HEK293 (cell line): ENCODE data around the gene TNKS2.

Experiments
- CTCF ChIA-PET: fragments of 350-600 bp; formaldehyde crosslinking; extraction: SDS; loops from one replicate; lab custom pipeline; 2021; ENCODE audit warnings: antibody characterized with exemption; lab: Yijun Ruan, JAX
- POLR2A ChIA-PET: fragments of 300-600 bp; formaldehyde crosslinking; extraction: SDS; loops from one replicate; lab custom pipeline; 2020; ENCODE audit warnings: antibody characterized with exemption, inconsistent platforms; lab: Yijun Ruan, JAX
- H3K27ac ChIP-seq: fragments of 200-500 bp; sonication (Bioruptor generic); 2 replicates; pipeline ENCODE4 v1.5.1; 2014; ENCODE audit warnings: low read depth, low read length, control low read depth, inconsistent platforms; ENCODE audit errors: extremely low read depth
- H3K36me3 ChIP-seq, 2 experiments: fragments of 200-500 bp in 1 of 2; sonication (Bioruptor generic) in 1 of 2; 1 replicate in 1 of 2; 2 replicates in 1 of 2; pipeline ENCODE4 v1.5.1; 2014 to 2017; ENCODE audit warnings: inconsistent platforms in 2 of 2, low read length in 2 of 2; ENCODE audit not compliant: control insufficient read depth in 2 of 2, insufficient read depth in 1 of 2
- H3K4me1 ChIP-seq: fragments of 200-500 bp; sonication (Bioruptor generic); 2 replicates; pipeline ENCODE4 v1.5.1; 2014; ENCODE audit warnings: mild to moderate bottlenecking, low read length, inconsistent platforms; ENCODE audit not compliant: control insufficient read depth, insufficient read depth
- H3K4me3 ChIP-seq: 2 replicates; pipeline ENCODE4 v1.5.1; 2011; ENCODE audit warnings: low read depth, mild to moderate bottlenecking, control low read depth, low read length, moderate library complexity
- H3K9me3 ChIP-seq: fragments of 200-500 bp; sonication (Bioruptor generic); 2 replicates; pipeline ENCODE4 v1.5.1; 2014; ENCODE audit warnings: low read depth, low read length, inconsistent platforms; ENCODE audit not compliant: control insufficient read depth, insufficient read depth
- BCL11A ChIP-seq: fragments of 450-650 bp; formaldehyde crosslinking; IDR thresholded peaks from 2 replicates; pipeline ENCODE4 v1.5.1; 2016; ENCODE audit warnings: low read depth, missing biosample characterization, missing genetic modification characterization
- BCL11B ChIP-seq: fragments of 450-650 bp; formaldehyde crosslinking; IDR thresholded peaks from 2 replicates; pipeline ENCODE4 v1.5.1; 2016; ENCODE audit warnings: low read depth, missing biosample characterization, missing genetic modification characterization
- KLF1 ChIP-seq: fragments of 450-650 bp; formaldehyde crosslinking; IDR thresholded peaks from 2 replicates; pipeline ENCODE4 v1.5.1; 2016; ENCODE audit warnings: missing biosample characterization, missing genetic modification characterization
- PRDM1 ChIP-seq: fragments of 450-650 bp; formaldehyde crosslinking; IDR thresholded peaks from 2 replicates; pipeline ENCODE4; 2016; ENCODE audit warnings: missing biosample characterization, missing genetic modification characterization
- SETDB1 ChIP-seq: IDR thresholded peaks from one replicate; pipeline ENCODE4 v1.6.1; 2017; ENCODE audit warnings: mild to moderate bottlenecking, low read length, moderate library complexity, mixed read lengths; ENCODE audit not compliant: insufficient read length
- SP2 ChIP-seq: fragments of 450-650 bp; formaldehyde crosslinking; IDR thresholded peaks from 2 replicates; pipeline ENCODE4 v1.5.1; 2016; ENCODE audit warnings: missing biosample characterization, missing genetic modification characterization
- SP7 ChIP-seq: fragments of 450-650 bp; formaldehyde crosslinking; IDR thresholded peaks from 2 replicates; pipeline ENCODE4 v1.5.1; 2016; ENCODE audit warnings: missing biosample characterization, missing genetic modification characterization
- TRIM28 ChIP-seq: IDR thresholded peaks from 2 replicates; pipeline ENCODE4 v1.6.1; 2011; ENCODE audit warnings: low read length, control low read depth, borderline replicate concordance
- ZBTB1 ChIP-seq: fragments of 450-650 bp; formaldehyde crosslinking; IDR thresholded peaks from 2 replicates; pipeline ENCODE4 v1.5.1; 2016; ENCODE audit warnings: missing biosample characterization, missing genetic modification characterization
- ZBTB17 ChIP-seq: fragments of 450-650 bp; formaldehyde crosslinking; IDR thresholded peaks from 2 replicates; pipeline ENCODE4 v1.5.1; 2016; ENCODE audit warnings: missing biosample characterization, missing genetic modification characterization
- ZBTB48 ChIP-seq: fragments of 450-650 bp; formaldehyde crosslinking; IDR thresholded peaks from 2 replicates; pipeline ENCODE4 v1.5.1; 2016; ENCODE audit warnings: missing biosample characterization, missing genetic modification characterization
- ZFP37 ChIP-seq: fragments of 450-650 bp; formaldehyde crosslinking; IDR thresholded peaks from 2 replicates; pipeline ENCODE4 v1.5.1; 2016; ENCODE audit warnings: missing biosample characterization, missing genetic modification characterization
- ZNF10 ChIP-seq: fragments of 450-650 bp; formaldehyde crosslinking; IDR thresholded peaks from 2 replicates; pipeline ENCODE4 v1.5.1; 2017; ENCODE audit warnings: missing biosample characterization, missing genetic modification characterization
- ZNF138 ChIP-seq: fragments of 450-650 bp; formaldehyde crosslinking; IDR thresholded peaks from 2 replicates; pipeline ENCODE4 v1.5.1; 2016; ENCODE audit warnings: missing biosample characterization, missing genetic modification characterization, borderline replicate concordance
- ZNF155 ChIP-seq: fragments of 450-650 bp; formaldehyde crosslinking; IDR thresholded peaks from 2 replicates; pipeline ENCODE4 v1.5.1; 2016; ENCODE audit warnings: missing biosample characterization, missing genetic modification characterization
- ZNF184 ChIP-seq: fragments of 450-650 bp; IDR thresholded peaks from 2 replicates; pipeline ENCODE4 v1.5.1; 2018; ENCODE audit warnings: missing biosample characterization, mild to moderate bottlenecking, missing genetic modification characterization
- ZNF223 ChIP-seq: fragments of 450-650 bp; formaldehyde crosslinking; IDR thresholded peaks from 2 replicates; pipeline ENCODE4 v1.5.1; 2016; ENCODE audit warnings: missing biosample characterization, missing genetic modification characterization
- ZNF335 ChIP-seq: fragments of 450-650 bp; formaldehyde crosslinking; conservative IDR thresholded peaks from 2 replicates; pipeline ENCODE4 v1.5.1; 2016; ENCODE audit warnings: missing biosample characterization, missing genetic modification characterization
- ZNF416 ChIP-seq: fragments of 450-650 bp; formaldehyde crosslinking; IDR thresholded peaks from 2 replicates; pipeline ENCODE4 v1.5.1; 2016; ENCODE audit warnings: missing biosample characterization, missing genetic modification characterization
- ZNF501 ChIP-seq: fragments of 450-650 bp; formaldehyde crosslinking; IDR thresholded peaks from 2 replicates; pipeline ENCODE4 v1.5.1; 2016; ENCODE audit warnings: missing biosample characterization, missing genetic modification characterization
- ZNF600 ChIP-seq: fragments of 450-650 bp; formaldehyde crosslinking; IDR thresholded peaks from 2 replicates; pipeline ENCODE4 v1.5.1; 2016; ENCODE audit warnings: missing biosample characterization, missing genetic modification characterization
- ZNF610 ChIP-seq: fragments of 450-650 bp; formaldehyde crosslinking; IDR thresholded peaks from 2 replicates; pipeline ENCODE4 v1.5.1; 2016; ENCODE audit warnings: missing biosample characterization, missing genetic modification characterization, borderline replicate concordance
- ZNF837 ChIP-seq: fragments of 450-650 bp; formaldehyde crosslinking; IDR thresholded peaks from 2 replicates; pipeline ENCODE4 v1.5.1; 2016; ENCODE audit warnings: missing biosample characterization, missing genetic modification characterization
- ZSCAN16 ChIP-seq: fragments of 450-650 bp; formaldehyde crosslinking; IDR thresholded peaks from 2 replicates; pipeline ENCODE4 v1.5.1; 2016; ENCODE audit warnings: missing biosample characterization, missing genetic modification characterization
- TF ChIP-seq, protein P1 (sequence below): fragments of 450-650 bp; formaldehyde crosslinking; IDR thresholded peaks from 2 replicates; pipeline ENCODE4 v1.5.1; 2017; ENCODE audit warnings: missing biosample characterization, missing genetic modification characterization
- TF ChIP-seq, protein P2 (sequence below): fragments of 450-650 bp; formaldehyde crosslinking; IDR thresholded peaks from 2 replicates; pipeline ENCODE4; 2016; ENCODE audit warnings: missing biosample characterization, missing genetic modification characterization
- TF ChIP-seq, protein P3 (sequence below): fragments of 450-650 bp; formaldehyde crosslinking; IDR thresholded peaks from 2 replicates; pipeline ENCODE4 v1.5.0; 2017; ENCODE audit warnings: missing biosample characterization, missing genetic modification characterization, borderline replicate concordance
- TF ChIP-seq, protein P4 (sequence below): fragments of 450-650 bp; formaldehyde crosslinking; IDR thresholded peaks from 2 replicates; pipeline ENCODE4 v1.5.1; 2016; ENCODE audit warnings: missing biosample characterization, missing genetic modification characterization, low read depth

The TNKS2 gene

DNA sequence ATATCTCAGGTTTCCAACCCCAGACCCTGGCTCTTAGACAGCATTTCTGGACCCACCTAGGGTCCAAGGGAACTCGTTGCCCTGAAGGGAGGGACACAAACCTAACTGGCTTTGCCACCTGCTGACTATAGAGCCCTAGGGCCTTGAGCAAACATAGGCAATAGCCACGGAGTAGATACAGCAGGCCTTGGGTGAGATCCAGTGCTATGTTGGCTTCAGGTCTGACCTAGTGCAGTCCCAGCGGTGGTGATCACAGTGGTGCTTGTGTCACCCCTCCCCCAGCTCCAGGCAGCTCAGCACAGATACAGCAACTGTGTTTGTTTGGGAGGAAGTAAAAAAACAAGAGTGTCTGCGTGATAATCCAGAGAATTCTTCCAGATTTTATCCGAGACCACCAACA, 9.7 kb upstream of the TNKS2 start:
- no peaks in the 10 kb centered on the region for H3K4me1 ChIP-seq
- ChIA-PET CTCF (interaction anchor here (0.7 kb wide), 1 partner anchor 31 kb away, joined by 3 read pairs; no protein-coding TSS in a partner anchor), POLR2A (no interaction called here)
- no peak overlapping the region for H3K4me3 ChIP-seq
- H3K9me3 ChIP-seq = no peaks in the 10 kb centered on the region
- no peaks in the 10 kb centered on the region for H3K36me3 ChIP-seq
- H3K27ac ChIP-seq = no peak overlapping the region
- TF ChIP-seq, protein P1, sequence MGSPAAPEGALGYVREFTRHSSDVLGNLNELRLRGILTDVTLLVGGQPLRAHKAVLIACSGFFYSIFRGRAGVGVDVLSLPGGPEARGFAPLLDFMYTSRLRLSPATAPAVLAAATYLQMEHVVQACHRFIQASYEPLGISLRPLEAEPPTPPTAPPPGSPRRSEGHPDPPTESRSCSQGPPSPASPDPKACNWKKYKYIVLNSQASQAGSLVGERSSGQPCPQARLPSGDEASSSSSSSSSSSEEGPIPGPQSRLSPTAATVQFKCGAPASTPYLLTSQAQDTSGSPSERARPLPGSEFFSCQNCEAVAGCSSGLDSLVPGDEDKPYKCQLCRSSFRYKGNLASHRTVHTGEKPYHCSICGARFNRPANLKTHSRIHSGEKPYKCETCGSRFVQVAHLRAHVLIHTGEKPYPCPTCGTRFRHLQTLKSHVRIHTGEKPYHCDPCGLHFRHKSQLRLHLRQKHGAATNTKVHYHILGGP (tag by site-specific recombination) = no peak
- no peak for TF ChIP-seq ZNF138 (tag by site-specific recombination)

DNA sequence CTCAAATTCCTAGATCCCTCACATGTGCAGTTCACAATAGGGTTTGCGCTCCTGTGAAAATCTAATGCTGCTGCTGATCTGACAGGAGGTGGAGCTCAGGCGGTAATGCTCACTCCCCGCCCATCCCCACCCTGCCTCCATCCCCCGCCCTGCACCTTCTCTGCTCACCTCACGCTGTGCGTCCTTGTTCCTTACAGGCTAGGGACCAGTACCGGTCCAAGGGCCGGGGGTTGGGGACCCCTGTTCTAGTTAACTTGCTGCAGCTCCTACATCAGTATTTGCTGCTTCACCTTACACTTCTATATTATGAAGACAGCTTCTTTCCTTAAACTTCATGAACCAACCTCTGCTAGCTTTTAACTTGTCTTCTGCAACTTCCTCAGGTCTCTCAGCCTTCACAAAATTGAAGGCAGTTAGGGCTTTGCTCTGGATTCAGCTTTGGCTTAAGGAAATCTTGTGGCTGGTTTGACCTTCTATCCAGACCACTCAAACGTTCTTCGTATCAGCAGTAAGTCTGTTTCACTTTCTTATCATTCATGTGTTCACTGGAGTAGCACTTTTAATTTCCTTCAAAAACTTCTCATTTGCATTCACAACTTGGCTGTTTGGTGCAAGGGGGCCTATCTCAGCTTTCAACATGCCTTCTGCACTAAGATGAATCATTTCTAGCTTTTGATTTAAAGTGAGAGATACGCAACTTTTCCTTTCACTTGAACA, 1.7 kb upstream of the TNKS2 start:
- no peak overlapping the region; the same call in 1 of the 2 replicates for H3K4me3 ChIP-seq
- ChIA-PET CTCF (interaction anchor here (0.6 to 1.4 kb wide), 3 partner anchors 31 to 80 kb away, joined by 3 to 4 read pairs (median 3); no protein-coding TSS in a partner anchor), POLR2A (interaction anchor here (0.5 to 0.9 kb wide), 3 partner anchors 91 to 761 kb away, joined by 3 to 5 read pairs (median 3); no protein-coding TSS in a partner anchor)
- H3K36me3 ChIP-seq = peaks cover 0 to 6% of the 10 kb centered on the region in 2 experiments; a peak in 1 of 3 replicates
- H3K4me1 ChIP-seq = peaks cover 7% of the 10 kb centered on the region; the same call in 1 of the 2 replicates
- no peaks in the 10 kb centered on the region for H3K9me3 ChIP-seq
- peak overlapping the region; percentile 13; the same call in 1 of the 2 replicates for H3K27ac ChIP-seq
- TF ChIP-seq ZNF501 (tag by site-specific recombination) (no peak), ZSCAN16 (tag by site-specific recombination) (no peak), ZFP37 (tag by site-specific recombination) (no peak), PRDM1 (tag by site-specific recombination) (peak; percentile 92), SETDB1 (no peak), ZNF184 (tag by site-specific recombination) (no peak), ZNF837 (no peak), BCL11A (tag by site-specific recombination) (no peak), SP2 (tag by site-specific recombination) (0 out of 2 replicates have a peak, but pooled peaks have one; percentile 23), ZNF600 (tag by site-specific recombination) (peak; percentile 91), ZNF223 (tag by site-specific recombination) (0 out of 2 replicates have a peak, but pooled peaks have one; percentile 17), ZBTB48 (tag by site-specific recombination) (peak; percentile 92), ZNF10 (tag by site-specific recombination) (no peak; the same call in 1 of the 2 replicates), ZNF416 (no peak), ZBTB1 (tag by site-specific recombination) (no peak), ZBTB17 (peak; percentile 71; the same call in 1 of the 2 replicates), SP7 (tag by site-specific recombination) (0 out of 2 replicates have a peak, but pooled peaks have one; percentile 3), KLF1 (no peak), ZNF155 (tag by site-specific recombination) (no peak), TRIM28 (0 out of 2 replicates have a peak, but pooled peaks have one; percentile 17), BCL11B (tag by site-specific recombination) (no peak), ZNF610 (no peak), ZNF335 (tag by site-specific recombination) (peak; percentile 47; the same call in 1 of the 2 replicates)
- TF ChIP-seq, protein P2, sequence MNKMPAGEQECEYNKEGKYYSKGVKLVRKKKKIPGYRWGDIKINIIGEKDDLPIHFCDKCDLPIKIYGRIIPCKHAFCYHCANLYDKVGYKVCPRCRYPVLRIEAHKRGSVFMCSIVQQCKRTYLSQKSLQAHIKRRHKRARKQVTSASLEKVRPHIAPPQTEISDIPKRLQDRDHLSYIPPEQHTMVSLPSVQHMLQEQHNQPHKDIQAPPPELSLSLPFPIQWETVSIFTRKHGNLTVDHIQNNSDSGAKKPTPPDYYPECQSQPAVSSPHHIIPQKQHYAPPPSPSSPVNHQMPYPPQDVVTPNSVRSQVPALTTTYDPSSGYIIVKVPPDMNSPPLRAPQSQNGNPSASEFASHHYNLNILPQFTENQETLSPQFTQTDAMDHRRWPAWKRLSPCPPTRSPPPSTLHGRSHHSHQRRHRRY = no peak
- TF ChIP-seq, protein P3, sequence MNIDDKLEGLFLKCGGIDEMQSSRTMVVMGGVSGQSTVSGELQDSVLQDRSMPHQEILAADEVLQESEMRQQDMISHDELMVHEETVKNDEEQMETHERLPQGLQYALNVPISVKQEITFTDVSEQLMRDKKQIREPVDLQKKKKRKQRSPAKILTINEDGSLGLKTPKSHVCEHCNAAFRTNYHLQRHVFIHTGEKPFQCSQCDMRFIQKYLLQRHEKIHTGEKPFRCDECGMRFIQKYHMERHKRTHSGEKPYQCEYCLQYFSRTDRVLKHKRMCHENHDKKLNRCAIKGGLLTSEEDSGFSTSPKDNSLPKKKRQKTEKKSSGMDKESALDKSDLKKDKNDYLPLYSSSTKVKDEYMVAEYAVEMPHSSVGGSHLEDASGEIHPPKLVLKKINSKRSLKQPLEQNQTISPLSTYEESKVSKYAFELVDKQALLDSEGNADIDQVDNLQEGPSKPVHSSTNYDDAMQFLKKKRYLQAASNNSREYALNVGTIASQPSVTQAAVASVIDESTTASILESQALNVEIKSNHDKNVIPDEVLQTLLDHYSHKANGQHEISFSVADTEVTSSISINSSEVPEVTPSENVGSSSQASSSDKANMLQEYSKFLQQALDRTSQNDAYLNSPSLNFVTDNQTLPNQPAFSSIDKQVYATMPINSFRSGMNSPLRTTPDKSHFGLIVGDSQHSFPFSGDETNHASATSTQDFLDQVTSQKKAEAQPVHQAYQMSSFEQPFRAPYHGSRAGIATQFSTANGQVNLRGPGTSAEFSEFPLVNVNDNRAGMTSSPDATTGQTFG = no peak
- TF ChIP-seq, protein P4, sequence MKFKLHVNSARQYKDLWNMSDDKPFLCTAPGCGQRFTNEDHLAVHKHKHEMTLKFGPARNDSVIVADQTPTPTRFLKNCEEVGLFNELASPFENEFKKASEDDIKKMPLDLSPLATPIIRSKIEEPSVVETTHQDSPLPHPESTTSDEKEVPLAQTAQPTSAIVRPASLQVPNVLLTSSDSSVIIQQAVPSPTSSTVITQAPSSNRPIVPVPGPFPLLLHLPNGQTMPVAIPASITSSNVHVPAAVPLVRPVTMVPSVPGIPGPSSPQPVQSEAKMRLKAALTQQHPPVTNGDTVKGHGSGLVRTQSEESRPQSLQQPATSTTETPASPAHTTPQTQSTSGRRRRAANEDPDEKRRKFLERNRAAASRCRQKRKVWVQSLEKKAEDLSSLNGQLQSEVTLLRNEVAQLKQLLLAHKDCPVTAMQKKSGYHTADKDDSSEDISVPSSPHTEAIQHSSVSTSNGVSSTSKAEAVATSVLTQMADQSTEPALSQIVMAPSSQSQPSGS (tag by site-specific recombination) = no peak
